Measurements from ENCODE around the gene SP140. TPM values are rescaled to one million over a fixed set of nuclear protein-coding genes. Genes with fewer than 3 reads are reported as not detected.
"Not testable (repeated sequence)": the region's sequence is repeated elsewhere in the genome, so short reads cannot be mapped to it uniquely, and the experiment has no call there.

Gene SP140
- total RNA-seq, 1 donor from 2014 or later, result not detected

GRCh38 chr2:230267556-230267955, 42.0 kb downstream of the SP140 start:
- Histone ChIP-seq H3K36me3 (ENCODE audit: control insufficient read depth, insufficient read depth, low read length) (no peaks in the 10 kb centered on the region), H3K4me3 (ENCODE audit: low read depth, low read length) (no peak overlapping the region), H3K27me3 (ENCODE audit: control insufficient read depth, insufficient read depth, low read length) (no peaks in the 10 kb centered on the region)
- TF ChIP-seq CTCF (IDR thresholded peaks at IDR 0.05; ENCODE audit: insufficient read depth, low read length, severe bottlenecking), result no peak
- no peak for FAIRE-seq
- DNase-seq (ENCODE audit: low read depth), result no peak

GRCh38 chr2:230268606-230269243, 43.2 kb downstream of the SP140 start:
- H3K4me3 ChIP-seq (ENCODE audit: low read depth, low read length), result no peak overlapping the region
- no peak for TF ChIP-seq CTCF (IDR thresholded peaks at IDR 0.05; ENCODE audit: insufficient read depth, low read length, severe bottlenecking)
- DNase-seq (ENCODE audit: low read depth) (no peak), FAIRE-seq (no peak)
- no peaks in the 10 kb centered on the region for H3K36me3 ChIP-seq (ENCODE audit: control insufficient read depth, insufficient read depth, low read length)
- H3K27me3 ChIP-seq (ENCODE audit: control insufficient read depth, insufficient read depth, low read length), result no peaks in the 10 kb centered on the region

GRCh38 chr2:230269715-230270114, 44.2 kb downstream of the SP140 start:
- no peak for DNase-seq (ENCODE audit: low read depth)

GRCh38 chr2:230282936-230283335, 57.4 kb downstream of the SP140 start:
- H3K27me3 ChIP-seq (ENCODE audit: control insufficient read depth, insufficient read depth, low read length), result no peaks in the 10 kb centered on the region
- FAIRE-seq (no peak), DNase-seq (ENCODE audit: low read depth) (no peak)
- no peaks in the 10 kb centered on the region for H3K36me3 ChIP-seq (ENCODE audit: control insufficient read depth, insufficient read depth, low read length)
- no peak for TF ChIP-seq CTCF (IDR thresholded peaks at IDR 0.05; ENCODE audit: insufficient read depth, low read length, severe bottlenecking)
- H3K4me3 ChIP-seq (ENCODE audit: low read depth, low read length), result no peak overlapping the region

More at GRCh38 chr2:230269715-230270114, 44.2 kb downstream of the SP140 start:
- H3K27me3 ChIP-seq (ENCODE audit: control insufficient read depth, insufficient read depth, low read length), result no peaks in the 10 kb centered on the region
- no peak overlapping the region for H3K4me3 ChIP-seq (ENCODE audit: low read depth, low read length)
- FAIRE-seq, result no peak
- H3K36me3 ChIP-seq (ENCODE audit: control insufficient read depth, insufficient read depth, low read length), result no peaks in the 10 kb centered on the region
- no peak for TF ChIP-seq CTCF (IDR thresholded peaks at IDR 0.05; ENCODE audit: insufficient read depth, low read length, severe bottlenecking)

- Histone ChIP-seq H3K4me3 (ENCODE audit: low read depth, low read length) (no peak overlapping the region), H3K36me3 (ENCODE audit: control insufficient read depth, insufficient read depth, low read length) (no peaks in the 10 kb centered on the region), H3K27me3 (ENCODE audit: control insufficient read depth, insufficient read depth, low read length) (no peaks in the 10 kb centered on the region)
- DNase-seq (ENCODE audit: low read depth) (no peak), FAIRE-seq (peak; percentile 77)
- TF ChIP-seq CTCF (IDR thresholded peaks at IDR 0.05; ENCODE audit: insufficient read depth, low read length, severe bottlenecking), result no peak
Observed at GRCh38 chr2:230286048-230286447, 60.5 kb downstream of the SP140 start.

- DNase-seq (ENCODE audit: low read depth), result peak; percentile 8
- H3K36me3 ChIP-seq (ENCODE audit: control insufficient read depth, insufficient read depth, low read length); FAIRE-seq; H3K4me3 ChIP-seq (ENCODE audit: low read depth, low read length); H3K27me3 ChIP-seq (ENCODE audit: control insufficient read depth, insufficient read depth, low read length): not testable (repeated sequence)
Observed at GRCh38 chr2:230289311-230289710, 63.8 kb downstream of the SP140 start.

All from bronchial epithelial cell (primary cell).